Esophagus squamous epithelium (tissue), 5 donors: ENCODE data around the gene NFIB. TPM values are rescaled to one million over a fixed set of nuclear protein-coding genes. Genes with fewer than 3 reads are reported as not detected.

Experiments used
- DNase-seq: peaks from one replicate; lab custom pipeline; 2025; lab: John Stamatoyannopoulos, UW
- H3K27ac ChIP-seq, 4 donors: fragments of 200-600 bp; sonication (generic); one replicate each; pipeline ENCODE4 v1.5.1; 2016 to 2019; ENCODE audit warnings: mild to moderate bottlenecking in 1 of 4
- H3K27me3 ChIP-seq, 4 donors: fragments of 200-600 bp; sonication (generic); 1 replicate in 3 of 4; 2 replicates in 1 of 4; pipeline versions ENCODE4 v1.5.1 to v1.6.0; 2017 to 2021; ENCODE audit warnings: antibody characterized with exemption in 1 of 4
- H3K36me3 ChIP-seq, 3 donors: fragments of 200-600 bp; sonication (generic); one replicate each; pipeline ENCODE4 v1.5.1; 2016 to 2019
- H3K4me1 ChIP-seq, 3 donors: fragments of 200-600 bp; sonication (generic); one replicate each; pipeline ENCODE4 v1.5.1; 2017 to 2019
- H3K4me3 ChIP-seq, 4 donors: fragments of 200-600 bp; sonication (generic); 1 replicate in 3 of 4; 2 replicates in 1 of 4; pipeline ENCODE4 v1.5.1; 2016 to 2019; ENCODE audit warnings: mild to moderate bottlenecking in 2 of 4, moderate library complexity in 1 of 4
- H3K9me3 ChIP-seq, 3 donors: fragments of 200-600 bp; sonication (generic); one replicate each; pipeline ENCODE4 v1.5.1; 2016 to 2019
- CTCF ChIP-seq, 6 experiments: fragments of 450-650 bp in 4 of 6; fragments of 200-600 bp in 2 of 6; sonication (generic) in 2 of 6; IDR thresholded peaks; one replicate each; pipeline ENCODE4 v1.5.1; 2016 to 2019; ENCODE audit warnings: antibody characterized with exemption in 6 of 6, mild to moderate bottlenecking in 4 of 6, moderate library complexity in 4 of 6
- POLR2A ChIP-seq, 4 donors: fragments of 450-650 bp; IDR thresholded peaks; one replicate each; pipeline ENCODE4 v1.6.1; 2017; ENCODE audit warnings: antibody characterized with exemption in 4 of 4, mild to moderate bottlenecking in 4 of 4, moderate library complexity in 3 of 4
- WGBS, 2 donors: methylation state at CpG; one replicate each; pipeline ENCODE4 v1.1.5; 2018; 5-methylcytosine and 5-hydroxymethylcytosine counted together
- intact Hi-C: fragments of 100-400 bp; cut with DNase I; formaldehyde crosslinking; loops from one replicate; pipeline ENCODE4 v1.15.0; 2022
- total RNA-seq, 4 donors: library from RNA; depleted of rRNA; stranded (reverse); fragments of >200 nt; gene quantifications; one replicate each; pipeline ENCODE4 v1.1.0, GENCODE V29; 2016
- donor health status: DM: yes; HTN: yes; CAD: no.

Gene NFIB
- total RNA-seq, 4 donors from 2014 or later: 16.8 to 38.1 (median 23.0) TPM

GRCh38 chr9:14103115-14103514 is 210.8 kb downstream of the NFIB start:
- H3K27ac ChIP-seq: peak overlapping the region in 1 of 4 donors; percentile 7
- no peak for DNase-seq
- no peaks in the 10 kb centered on the region for H3K27me3 ChIP-seq
- no peaks in the 10 kb centered on the region for H3K36me3 ChIP-seq
- H3K4me3 ChIP-seq: no peak overlapping the region
- TF ChIP-seq CTCF (IDR thresholded peaks at IDR 0.05) (no peak), POLR2A (IDR thresholded peaks at IDR 0.05) (no peak)
- H3K9me3 ChIP-seq: no peaks in the 10 kb centered on the region
- peaks cover 0 to 28% (median under 1%) of the 10 kb centered on the region in 3 donors for H3K4me1 ChIP-seq
- 44 to 45% methylated on average over 3 of the region's 3 CpGs for WGBS, 2 donors
- intact Hi-C loops: no loop called here

GRCh38 chr9:14099737-14100136 is 214.2 kb downstream of the NFIB start:
- WGBS, 2 donors: 85 to 95% methylated on average over 7 of the region's 7 CpGs
- TF ChIP-seq POLR2A (IDR thresholded peaks at IDR 0.05) (no peak), CTCF (IDR thresholded peaks at IDR 0.05) (no peak)
- H3K27ac ChIP-seq: no peak overlapping the region
- no peaks in the 10 kb centered on the region for H3K9me3 ChIP-seq
- intact Hi-C loops: no loop called here
- no peak overlapping the region for H3K4me3 ChIP-seq
- H3K27me3 ChIP-seq: no peaks in the 10 kb centered on the region
- DNase-seq: no peak
- H3K36me3 ChIP-seq: no peaks in the 10 kb centered on the region
- H3K4me1 ChIP-seq: peaks cover 3 to 57% (median 7%) of the 10 kb centered on the region in 3 donors

DNA sequence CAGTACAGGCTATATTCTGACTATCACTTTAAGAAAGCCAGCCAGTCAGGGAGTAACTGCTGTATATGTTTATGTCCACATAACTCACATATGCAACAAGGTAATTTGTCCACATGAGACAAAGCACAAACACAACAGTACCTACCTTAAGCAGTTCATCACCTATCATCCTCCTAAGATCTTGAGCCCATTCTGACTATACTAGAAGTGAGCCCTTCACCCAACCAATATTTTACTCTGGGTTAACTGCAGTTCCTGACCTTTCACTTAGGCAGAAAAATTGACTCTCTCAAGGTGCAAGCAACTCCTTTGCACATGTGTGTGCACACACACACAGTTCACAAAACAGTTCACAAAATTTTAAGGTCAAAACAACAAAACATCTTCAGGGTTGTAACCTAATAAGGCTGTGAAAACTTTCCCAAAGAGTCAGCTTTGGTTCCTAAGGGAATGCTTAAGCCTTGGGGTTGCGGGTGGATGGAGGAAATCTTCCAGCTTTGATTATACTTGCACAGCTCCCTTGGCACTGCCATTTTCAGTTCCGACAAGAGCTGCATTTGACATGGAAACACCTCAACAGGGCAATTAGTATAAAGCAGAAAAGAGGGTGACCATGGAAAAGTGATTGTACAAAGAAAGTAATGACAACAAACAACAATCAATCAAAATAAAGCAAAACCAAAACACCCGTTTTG is 215.3 kb downstream of the NFIB start:
- no peak for TF ChIP-seq CTCF (IDR thresholded peaks at IDR 0.05)
- TF ChIP-seq POLR2A (IDR thresholded peaks at IDR 0.05): no peak
- intact Hi-C loops: no loop called here
- DNase-seq: no peak
- Histone ChIP-seq H3K4me1 (peaks cover 3 to 57% (median 7%) of the 10 kb centered on the region in 3 donors), H3K9me3 (no peaks in the 10 kb centered on the region), H3K27me3 (no peaks in the 10 kb centered on the region), H3K36me3 (no peaks in the 10 kb centered on the region), H3K4me3 (no peak overlapping the region), H3K27ac (peak overlapping the region in 3 of 4 donors; percentile 56 to 78 (median 76))
- WGBS, 2 donors: 59 to 70% methylated on average over 3 of the region's 3 CpGs

DNA sequence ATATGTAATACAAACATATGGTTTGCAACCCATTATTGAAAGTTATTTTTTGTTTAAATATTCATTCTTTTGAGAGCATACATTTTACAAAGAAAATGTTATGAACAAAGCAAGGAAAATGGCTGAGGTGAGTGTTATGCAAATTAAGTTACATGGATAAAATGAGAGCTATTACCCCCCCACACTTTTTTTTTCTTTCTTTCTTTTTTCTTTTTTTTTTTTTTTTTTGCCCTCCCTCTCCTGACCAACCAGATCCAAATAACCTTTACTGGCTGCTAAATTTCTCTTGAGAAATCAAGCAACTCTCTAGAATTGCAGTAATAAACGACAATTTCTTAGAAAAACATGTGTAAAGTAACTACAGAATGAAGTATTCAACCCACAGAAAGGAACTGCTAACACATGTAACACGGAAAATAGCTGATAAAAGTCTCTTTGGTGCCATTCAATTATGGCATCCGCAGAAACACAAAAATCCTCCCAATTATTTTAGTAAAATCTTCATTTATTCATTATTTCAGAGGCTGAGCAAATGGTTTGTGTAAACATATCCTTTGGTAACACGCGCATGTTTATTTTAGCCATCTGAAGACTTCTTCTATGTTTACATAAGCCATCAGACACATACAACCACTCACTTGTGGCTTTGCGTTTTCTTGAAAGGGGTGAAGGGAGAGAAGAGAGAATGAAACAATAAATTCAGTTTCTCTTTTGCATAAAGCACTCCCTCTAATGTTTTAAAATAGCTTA is 216.1 kb downstream of the NFIB start:
- peaks cover 3 to 50% (median 7%) of the 10 kb centered on the region in 3 donors for H3K4me1 ChIP-seq
- WGBS, 2 donors: 49 to 66% methylated on average over 6 of the region's 6 CpGs
- no peak for DNase-seq
- no peaks in the 10 kb centered on the region for H3K9me3 ChIP-seq
- H3K36me3 ChIP-seq: no peaks in the 10 kb centered on the region
- peak overlapping the region in 3 of 4 donors; percentile 65 to 78 (median 76) for H3K27ac ChIP-seq
- H3K27me3 ChIP-seq: no peaks in the 10 kb centered on the region
- TF ChIP-seq POLR2A (IDR thresholded peaks at IDR 0.05) (no peak), CTCF (IDR thresholded peaks at IDR 0.05) (no peak)
- H3K4me3 ChIP-seq: peak overlapping the region in 1 of 4 donors; percentile 41
- intact Hi-C loops: no loop called here

DNA sequence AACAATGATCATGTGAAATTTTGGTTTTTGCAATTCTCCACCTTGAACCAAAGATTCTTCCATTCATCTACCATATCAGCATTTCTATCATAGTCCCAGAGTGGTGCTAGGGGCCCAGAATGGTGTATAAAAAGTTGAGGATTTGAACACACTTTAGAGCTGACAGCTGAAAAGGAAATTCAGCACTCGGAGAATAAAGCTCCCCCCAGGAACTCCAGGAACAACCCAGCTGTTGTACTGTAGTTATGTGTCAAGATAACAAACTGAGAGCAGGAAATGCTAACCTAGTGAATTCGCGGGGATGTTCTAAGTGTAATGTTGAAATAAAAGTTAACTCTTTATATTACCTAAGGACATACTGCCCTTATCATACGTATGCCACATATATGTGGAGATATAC is 216.7 kb downstream of the NFIB start:
- Histone ChIP-seq H3K27me3 (no peaks in the 10 kb centered on the region), H3K4me3 (peak overlapping the region in 1 of 4 donors; percentile 41), H3K4me1 (peaks cover 3 to 48% (median 7%) of the 10 kb centered on the region in 3 donors), H3K36me3 (no peaks in the 10 kb centered on the region), H3K9me3 (no peaks in the 10 kb centered on the region), H3K27ac (peak overlapping the region; percentile 31 to 78 (median 70))
- intact Hi-C loops: no loop called here
- DNase-seq: no peak
- TF ChIP-seq POLR2A (IDR thresholded peaks at IDR 0.05) (no peak), CTCF (IDR thresholded peaks at IDR 0.05) (no peak)
- WGBS, 2 donors: 27 to 28% methylated on average over 4 of the region's 4 CpGs
